Keratinocyte (primary cell): ENCODE measurements around the gene TRMT2B. TPM values are rescaled to one million over a fixed set of nuclear protein-coding genes. Genes with fewer than 3 reads are reported as not detected.

ENCODE experiments used
- DNase-seq: peaks from one replicate; pipeline ENCODE4 v3.0.0-alpha.2; 2011; ENCODE audit warnings: low read depth, missing footprints, low spot score
- FAIRE-seq: peaks from 2 replicates; lab custom pipeline; 2011; peaks lifted over from hg19 to GRCh38; lab: Jason Lieb, UNC
- H2AFZ ChIP-seq: 2 replicates; pipeline ENCODE4 v1.6.0; 2012; ENCODE audit warnings: low read length, control low read depth, inconsistent platforms; ENCODE audit not compliant: control insufficient read depth
- H3K27ac ChIP-seq: 2 replicates; pipeline ENCODE4 v1.5.1; 2011; ENCODE audit warnings: low read length; ENCODE audit not compliant: control insufficient read depth, insufficient read depth
- H3K27me3 ChIP-seq: 3 replicates; pipeline ENCODE4 v1.6.0; 2011; ENCODE audit warnings: low read length; ENCODE audit not compliant: control insufficient read depth, insufficient read depth; ENCODE audit errors: extremely low read depth
- H3K36me3 ChIP-seq, 2 experiments: 2 replicates in 1 of 2; 3 replicates in 1 of 2; pipeline ENCODE4 v1.5.1; 2011; ENCODE audit warnings: low read length in 2 of 2, mild to moderate bottlenecking in 1 of 2; ENCODE audit not compliant: control insufficient read depth in 2 of 2, insufficient read depth in 2 of 2; ENCODE audit errors: extremely low read depth in 1 of 2
- H3K4me1 ChIP-seq: 3 replicates; pipeline ENCODE4 v1.5.1; 2011; ENCODE audit warnings: low read length; ENCODE audit not compliant: control insufficient read depth, insufficient read depth; ENCODE audit errors: extremely low read depth
- H3K4me2 ChIP-seq: 3 replicates; pipeline ENCODE4 v1.6.0; 2011; ENCODE audit warnings: low read depth, low read length; ENCODE audit not compliant: control insufficient read depth, insufficient read depth; ENCODE audit errors: extremely low read depth
- H3K4me3 ChIP-seq, 3 experiments: fragments of 200-600 bp in 1 of 3; sonication (generic) in 1 of 3; 2 replicates in 2 of 3; 3 replicates in 1 of 3; pipeline ENCODE4 v1.5.1; 2011 to 2016; ENCODE audit warnings: low read length in 3 of 3, mild to moderate bottlenecking in 3 of 3, control low read depth in 2 of 3, inconsistent platforms in 1 of 3, low read depth in 1 of 3, mixed read lengths in 1 of 3, mixed run types in 1 of 3, moderate library complexity in 1 of 3; ENCODE audit not compliant: control insufficient read depth in 2 of 3, insufficient read depth in 2 of 3; ENCODE audit errors: extremely low read depth in 1 of 3
- H3K79me2 ChIP-seq: 2 replicates; pipeline ENCODE4 v1.6.0; 2012; ENCODE audit warnings: low read length; ENCODE audit not compliant: control insufficient read depth, insufficient read depth
- H3K9ac ChIP-seq: 3 replicates; pipeline ENCODE4 v1.6.0; 2011; ENCODE audit warnings: low read length; ENCODE audit not compliant: control insufficient read depth, insufficient read depth; ENCODE audit errors: extremely low read depth
- H3K9me1 ChIP-seq: 3 replicates; pipeline ENCODE4 v1.6.0; 2011; ENCODE audit warnings: low read length; ENCODE audit not compliant: control insufficient read depth, insufficient read depth; ENCODE audit errors: extremely low read depth
- H3K9me3 ChIP-seq: 2 replicates; pipeline ENCODE4 v1.5.1; 2012; ENCODE audit warnings: low read depth, low read length; ENCODE audit not compliant: control insufficient read depth
- H4K20me1 ChIP-seq: 3 replicates; pipeline ENCODE4 v1.6.0; 2011; ENCODE audit warnings: low read length; ENCODE audit not compliant: control insufficient read depth, insufficient read depth; ENCODE audit errors: extremely low read depth
- CTCF ChIP-seq, 3 experiments: IDR thresholded peaks in 1 of 3; conservative IDR thresholded peaks in 1 of 3; optimal IDR thresholded peaks in 1 of 3; 2 replicates in 2 of 3; 3 replicates in 1 of 3; pipeline versions ENCODE3 to v1.5.1; 2011; ENCODE audit warnings: low read length in 3 of 3, mild to moderate bottlenecking in 3 of 3, moderate library complexity in 2 of 3, control low read depth in 1 of 3, inconsistent platforms in 1 of 3; ENCODE audit not compliant: insufficient read depth in 2 of 3; ENCODE audit errors: extremely low read depth in 1 of 3
- EZH2 ChIP-seq: IDR thresholded peaks from one replicate; pipeline ENCODE4 v1.6.1; 2012; ENCODE audit warnings: inconsistent platforms, mild to moderate bottlenecking, low read length, moderate library complexity
- dilution Hi-C: fragments of 300-500 bp; cut with MboI; formaldehyde crosslinking; loops from one replicate; pipeline ENCODE4 v1.7.0; 2020; ENCODE audit warnings: low sequenced_read_pairs; ENCODE audit not compliant: extremely low pct_ligation_motif_present
- polyA plus RNA-seq, 5 experiments: library from polyadenylated mRNA; depleted of rRNA in 3 of 5; stranded (reverse) in 3 of 5; stranded (forward) in 1 of 5; unstranded in 1 of 5; fragments of >200 nt; gene quantifications; 1 replicate in 1 of 5; 2 replicates in 3 of 5; 3 replicates in 1 of 5; pipeline versions ENCODE4 v1.2.1 to v1.2.3, GENCODE V29; 2011 to 2012; ENCODE audit warnings: missing spikeins in 2 of 5, low read depth in 1 of 5, low replicate concordance in 1 of 5

Gene TRMT2B
- polyA plus RNA-seq, 1 donor (not counting 4 experiments of a cell fraction or from before 2014, with no cell fraction given), result 12.1 TPM

DNA sequence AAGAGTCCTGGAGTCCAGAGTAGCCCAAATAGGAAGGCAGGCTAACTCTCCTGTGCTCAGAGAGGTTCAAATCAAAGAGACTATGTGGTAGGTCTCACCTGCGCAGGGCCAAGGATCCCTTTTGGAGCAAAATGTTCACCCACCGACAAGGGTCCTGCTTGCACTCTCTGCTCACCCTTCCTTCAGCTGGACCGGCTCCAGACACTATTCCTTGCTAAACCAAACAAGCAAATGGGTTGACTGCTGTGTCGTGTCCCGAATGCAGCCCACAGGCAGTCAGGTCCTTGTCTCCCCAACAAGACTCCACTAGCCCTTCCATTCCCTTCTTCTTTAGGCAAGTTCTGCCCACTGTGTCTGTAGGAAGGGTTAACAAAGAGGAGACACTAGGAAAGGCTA is 760 bp downstream of the TRMT2B start:
- H4K20me1 ChIP-seq, result no peaks in the 10 kb centered on the region
- peaks cover 6% of the 10 kb centered on the region for H3K79me2 ChIP-seq
- H3K9me3 ChIP-seq, result no peaks in the 10 kb centered on the region
- H3K27me3 ChIP-seq, result no peaks in the 10 kb centered on the region
- peak overlapping the region; percentile 87 for H3K4me2 ChIP-seq
- H3K4me3 ChIP-seq, result peak overlapping the region; percentile 53 to 82 (median 74)
- H3K27ac ChIP-seq, result peak overlapping the region; percentile 61
- FAIRE-seq (no peak), DNase-seq (no peak)
- peak overlapping the region; percentile 78 for H3K9ac ChIP-seq
- no peaks in the 10 kb centered on the region for H3K36me3 ChIP-seq
- H3K9me1 ChIP-seq, result no peaks in the 10 kb centered on the region
- dilution Hi-C loops, result no loop called here
- H3K4me1 ChIP-seq, result no peaks in the 10 kb centered on the region
- TF ChIP-seq EZH2 (no peak), CTCF (optimal IDR thresholded peaks at IDR 0.05 in 1 of 3, IDR thresholded peaks at IDR 0.05 in 1 of 3, conservative IDR thresholded peaks at IDR 0.05 in 1 of 3; ENCODE audit: extremely low read depth in 1 of 3, insufficient read depth in 2 of 3, low read length in 3 of 3) (no peak)
- H2AFZ ChIP-seq, result peak overlapping the region; percentile 88

- Histone ChIP-seq H3K79me2 (no peaks in the 10 kb centered on the region), H3K9me3 (no peaks in the 10 kb centered on the region), H2AFZ (no peak overlapping the region), H3K4me1 (no peaks in the 10 kb centered on the region), H3K4me3 (no peak overlapping the region), H3K27ac (no peak overlapping the region), H3K4me2 (no peak overlapping the region), H3K36me3 (no peaks in the 10 kb centered on the region), H4K20me1 (no peaks in the 10 kb centered on the region), H3K9ac (no peak overlapping the region), H3K9me1 (no peaks in the 10 kb centered on the region), H3K27me3 (no peaks in the 10 kb centered on the region)
- TF ChIP-seq EZH2, result no peak
- no peak for TF ChIP-seq CTCF (optimal IDR thresholded peaks at IDR 0.05 in 1 of 3, IDR thresholded peaks at IDR 0.05 in 1 of 3, conservative IDR thresholded peaks at IDR 0.05 in 1 of 3; ENCODE audit: extremely low read depth in 1 of 3, insufficient read depth in 2 of 3, low read length in 3 of 3)
- dilution Hi-C loops, result no loop called here
- no peak for DNase-seq
- FAIRE-seq, result no peak
Measured at GRCh38 chrX:101040197-101040596, 11.7 kb downstream of the TRMT2B start.
